SK-N-SH treated with all-trans-retinoic acid at 6 μM for 48 hours (cell line): ENCODE measurements around the gene PIM1.

ENCODE experiments used
- OSR1 ChIP-seq: fragments of 250-450 bp; sonication (Bioruptor Pico); IDR thresholded peaks from 2 replicates; pipeline ENCODE4 v1.8.0; 2022; ENCODE audit warnings: moderate library complexity, mild to moderate bottlenecking, inconsistent platforms
- TF ChIP-seq, protein P1 (sequence below): fragments of 250-450 bp; sonication (Bioruptor Pico); IDR thresholded peaks from 2 replicates; pipeline ENCODE4 v1.5.1; 2021; ENCODE audit warnings: mild to moderate bottlenecking, moderate library complexity

GRCh38 chr6:37130704-37131103 is 39.2 kb upstream of the PIM1 start:
- TF ChIP-seq, protein P1, sequence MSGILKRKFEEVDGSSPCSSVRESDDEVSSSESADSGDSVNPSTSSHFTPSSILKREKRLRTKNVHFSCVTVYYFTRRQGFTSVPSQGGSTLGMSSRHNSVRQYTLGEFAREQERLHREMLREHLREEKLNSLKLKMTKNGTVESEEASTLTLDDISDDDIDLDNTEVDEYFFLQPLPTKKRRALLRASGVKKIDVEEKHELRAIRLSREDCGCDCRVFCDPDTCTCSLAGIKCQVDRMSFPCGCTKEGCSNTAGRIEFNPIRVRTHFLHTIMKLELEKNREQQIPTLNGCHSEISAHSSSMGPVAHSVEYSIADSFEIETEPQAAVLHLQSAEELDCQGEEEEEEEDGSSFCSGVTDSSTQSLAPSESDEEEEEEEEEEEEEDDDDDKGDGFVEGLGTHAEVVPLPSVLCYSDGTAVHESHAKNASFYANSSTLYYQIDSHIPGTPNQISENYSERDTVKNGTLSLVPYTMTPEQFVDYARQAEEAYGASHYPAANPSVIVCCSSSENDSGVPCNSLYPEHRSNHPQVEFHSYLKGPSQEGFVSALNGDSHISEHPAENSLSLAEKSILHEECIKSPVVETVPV (CRISPR knock-in tag) = no peak
- no peak for TF ChIP-seq OSR1 (CRISPR knock-in tag)
